Gastrocnemius medialis (tissue), 4 donors: ENCODE data around the gene FCMR. TPM values are rescaled to one million over a fixed set of nuclear protein-coding genes. Genes with fewer than 3 reads are reported as not detected.

Experiments
- ATAC-seq, 2 donors: fragments of 150-250 bp; one replicate each; pipeline ENCODE4 v1.9.1; 2016
- DNase-seq, 2 donors: peaks; one replicate each; pipeline ENCODE4 v3.0.0-alpha.2; 2019
- H3K27ac ChIP-seq, 4 donors: fragments of 200-600 bp; sonication (generic); 1 replicate in 1 of 4; 2 replicates in 3 of 4; pipeline ENCODE4 v1.5.1; 2016 to 2018; ENCODE audit warnings: mild to moderate bottlenecking in 2 of 4, moderate library complexity in 1 of 4
- H3K27me3 ChIP-seq, 3 donors: fragments of 200-600 bp; sonication (generic) in 2 of 3; 1 replicate in 1 of 3; 2 replicates in 2 of 3; pipeline versions ENCODE4 v1.5.1 to v1.6.0; 2016 to 2019; ENCODE audit warnings: mild to moderate bottlenecking in 1 of 3, moderate library complexity in 1 of 3
- H3K36me3 ChIP-seq, 2 donors: fragments of 200-600 bp; sonication (generic) in 1 of 2; one replicate each; pipeline ENCODE4 v1.5.1; 2017 to 2018
- H3K4me1 ChIP-seq, 2 donors: fragments of 200-600 bp; sonication (generic) in 1 of 2; one replicate each; pipeline ENCODE4 v1.5.1; 2016 to 2017; ENCODE audit warnings: mild to moderate bottlenecking in 2 of 2
- H3K4me3 ChIP-seq, 4 donors: fragments of 200-600 bp; sonication (generic) in 3 of 4; 1 replicate in 1 of 4; 2 replicates in 3 of 4; pipeline ENCODE4 v1.5.1; 2016 to 2019; ENCODE audit warnings: mild to moderate bottlenecking in 2 of 4
- H3K9me3 ChIP-seq, 3 donors: fragments of 200-600 bp; sonication (generic) in 2 of 3; 1 replicate in 1 of 3; 2 replicates in 2 of 3; pipeline ENCODE4 v1.5.1; 2016 to 2019
- POLR2A ChIP-seq, 2 donors: fragments of 450-650 bp; IDR thresholded peaks; one replicate each; pipeline ENCODE4 v1.6.1; 2017; ENCODE audit warnings: antibody characterized with exemption in 2 of 2, mild to moderate bottlenecking in 2 of 2, moderate library complexity in 2 of 2
- in situ Hi-C, 4 donors: fragments of 200-750 bp; cut with MboI; loops; one replicate each; pipeline versions ENCODE4 v1.15.0 to v1.8.0; 2017; ENCODE audit warnings: low sequenced_read_pairs in 4 of 4
- intact Hi-C: fragments of 100-400 bp; cut with DNase I; formaldehyde crosslinking; loops from one replicate; pipeline ENCODE4 v1.15.1; 2023; ENCODE audit warnings: low total_unique reads
- total RNA-seq, 4 donors: library from RNA; depleted of rRNA; stranded (reverse); fragments of >200 nt; gene quantifications; one replicate each; pipeline versions ENCODE4 v1.1.0 to v1.2.3, GENCODE V29; 2016
- TF ChIP-seq, protein P1 (sequence below), 5 experiments: fragments of 450-650 bp in 3 of 5; fragments of 200-600 bp in 2 of 5; sonication (generic) in 2 of 5; IDR thresholded peaks in 4 of 5; conservative IDR thresholded peaks in 1 of 5; 1 replicate in 4 of 5; 2 replicates in 1 of 5; pipeline ENCODE4 v1.5.1; 2016 to 2019; ENCODE audit warnings: antibody characterized with exemption in 5 of 5, mild to moderate bottlenecking in 3 of 5, moderate library complexity in 3 of 5

Gene FCMR
- total RNA-seq, 4 donors from 2014 or later: 2.1 to 10.2 (median 4.7) TPM

DNA sequence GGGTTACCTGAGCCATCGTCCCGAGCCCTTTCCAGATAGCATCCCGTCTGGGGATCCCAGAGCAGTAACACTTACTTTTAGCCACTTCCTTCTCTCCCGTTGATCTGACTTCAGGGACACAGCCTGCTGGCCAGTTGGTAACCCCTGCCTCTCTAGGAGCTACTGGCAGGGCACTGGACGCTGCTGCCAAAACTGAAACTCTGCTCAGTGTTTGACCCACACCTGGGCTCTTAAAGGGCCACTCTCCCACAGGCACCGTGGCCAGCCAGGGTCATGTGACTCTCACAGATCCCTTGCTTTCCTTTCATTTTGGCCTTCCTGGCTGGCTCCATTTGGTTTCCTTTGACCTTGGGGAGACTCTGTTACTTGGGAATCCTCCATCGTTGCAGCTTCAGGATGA, 24.5 kb upstream of the FCMR start, which contains the start of gene PIGR:
Gene PIGR, minus strand, starts transcription at position 206 of the 400 bp plus-strand sequence. CDS start 5,935 bp downstream, outside the sequence.
- ATAC-seq (no peak), DNase-seq (no peak)
- in situ Hi-C loops: no loop called here
- no peaks in the 10 kb centered on the region for H3K9me3 ChIP-seq
- intact Hi-C loops: no loop called here
- no peak within 1 kb of the TSS for H3K4me3 ChIP-seq
- no peaks in the 10 kb centered on the region for H3K36me3 ChIP-seq
- no peak within 1 kb of the TSS for H3K27ac ChIP-seq
- no peak for TF ChIP-seq POLR2A (IDR thresholded peaks at IDR 0.05)
- TF ChIP-seq, protein P1, sequence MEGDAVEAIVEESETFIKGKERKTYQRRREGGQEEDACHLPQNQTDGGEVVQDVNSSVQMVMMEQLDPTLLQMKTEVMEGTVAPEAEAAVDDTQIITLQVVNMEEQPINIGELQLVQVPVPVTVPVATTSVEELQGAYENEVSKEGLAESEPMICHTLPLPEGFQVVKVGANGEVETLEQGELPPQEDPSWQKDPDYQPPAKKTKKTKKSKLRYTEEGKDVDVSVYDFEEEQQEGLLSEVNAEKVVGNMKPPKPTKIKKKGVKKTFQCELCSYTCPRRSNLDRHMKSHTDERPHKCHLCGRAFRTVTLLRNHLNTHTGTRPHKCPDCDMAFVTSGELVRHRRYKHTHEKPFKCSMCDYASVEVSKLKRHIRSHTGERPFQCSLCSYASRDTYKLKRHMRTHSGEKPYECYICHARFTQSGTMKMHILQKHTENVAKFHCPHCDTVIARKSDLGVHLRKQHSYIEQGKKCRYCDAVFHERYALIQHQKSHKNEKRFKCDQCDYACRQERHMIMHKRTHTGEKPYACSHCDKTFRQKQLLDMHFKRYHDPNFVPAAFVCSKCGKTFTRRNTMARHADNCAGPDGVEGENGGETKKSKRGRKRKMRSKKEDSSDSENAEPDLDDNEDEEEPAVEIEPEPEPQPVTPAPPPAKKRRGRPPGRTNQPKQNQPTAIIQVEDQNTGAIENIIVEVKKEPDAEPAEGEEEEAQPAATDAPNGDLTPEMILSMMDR (IDR thresholded peaks at IDR 0.05 in 4 of 5, conservative IDR thresholded peaks at IDR 0.05 in 1 of 5): no peak
- H3K4me1 ChIP-seq: no peaks in the 10 kb centered on the region
- H3K27me3 ChIP-seq: peaks cover 0 to 2% (median 0%) of the 10 kb centered on the region in 3 donors

DNA sequence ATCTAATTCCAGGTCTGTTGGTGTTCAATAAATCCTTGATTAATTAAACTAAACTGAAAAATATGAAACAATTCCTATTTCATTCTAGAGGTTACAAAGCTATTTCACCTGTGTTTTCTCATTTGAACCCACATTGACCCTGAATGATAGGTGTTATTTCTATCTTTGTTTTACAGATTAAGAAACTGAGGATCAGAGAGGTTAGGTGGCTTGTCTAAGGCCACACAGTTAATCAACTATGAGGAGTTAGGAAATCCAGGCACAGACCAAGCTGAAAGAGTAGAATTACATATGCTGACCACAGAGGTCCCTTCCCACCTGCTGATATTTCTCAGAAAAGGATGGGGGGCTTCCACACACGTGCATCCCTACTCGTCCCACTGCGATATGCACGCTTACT, 24.0 kb upstream of the FCMR start:
- ATAC-seq (no peak), DNase-seq (no peak)
- H3K27ac ChIP-seq: no peak overlapping the region
- TF ChIP-seq POLR2A (IDR thresholded peaks at IDR 0.05): no peak
- TF ChIP-seq, protein P1 (IDR thresholded peaks at IDR 0.05 in 4 of 5, conservative IDR thresholded peaks at IDR 0.05 in 1 of 5): no peak
- no peaks in the 10 kb centered on the region for H3K4me1 ChIP-seq
- H3K36me3 ChIP-seq: no peaks in the 10 kb centered on the region
- intact Hi-C loops (no loop called here), in situ Hi-C loops (no loop called here)
- peaks cover 0 to 2% (median 0%) of the 10 kb centered on the region in 3 donors for H3K27me3 ChIP-seq
- no peak overlapping the region for H3K4me3 ChIP-seq
- H3K9me3 ChIP-seq: no peaks in the 10 kb centered on the region

DNA sequence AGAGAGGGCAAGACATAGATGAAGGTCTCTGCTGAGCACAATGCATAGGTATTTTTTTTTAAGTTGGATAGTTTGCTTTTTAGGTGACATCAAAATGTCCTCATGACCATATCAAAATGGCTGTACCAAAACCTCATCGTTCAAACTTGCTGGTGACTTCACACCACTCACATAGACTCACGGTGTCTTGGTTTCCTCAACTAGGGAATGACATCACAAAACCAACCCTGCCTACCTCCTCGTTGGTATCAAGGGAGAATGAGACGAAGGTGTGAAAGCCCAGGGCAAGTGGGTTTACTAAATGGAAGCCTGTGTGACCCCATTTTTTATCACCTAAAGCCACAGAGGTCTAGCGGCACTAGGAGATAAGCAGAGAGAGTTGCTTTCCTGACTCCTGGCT, 23.0 kb upstream of the FCMR start:
- no peaks in the 10 kb centered on the region for H3K9me3 ChIP-seq
- no peaks in the 10 kb centered on the region for H3K4me1 ChIP-seq
- ATAC-seq (no peak), DNase-seq (no peak)
- TF ChIP-seq, protein P1 (IDR thresholded peaks at IDR 0.05 in 4 of 5, conservative IDR thresholded peaks at IDR 0.05 in 1 of 5): no peak
- TF ChIP-seq POLR2A (IDR thresholded peaks at IDR 0.05): no peak
- in situ Hi-C loops: no loop called here
- no peak overlapping the region for H3K27ac ChIP-seq
- no peak overlapping the region for H3K4me3 ChIP-seq
- H3K27me3 ChIP-seq: peaks cover 0 to 2% (median 0%) of the 10 kb centered on the region in 3 donors
- intact Hi-C loops: no loop called here
- H3K36me3 ChIP-seq: no peaks in the 10 kb centered on the region

DNA sequence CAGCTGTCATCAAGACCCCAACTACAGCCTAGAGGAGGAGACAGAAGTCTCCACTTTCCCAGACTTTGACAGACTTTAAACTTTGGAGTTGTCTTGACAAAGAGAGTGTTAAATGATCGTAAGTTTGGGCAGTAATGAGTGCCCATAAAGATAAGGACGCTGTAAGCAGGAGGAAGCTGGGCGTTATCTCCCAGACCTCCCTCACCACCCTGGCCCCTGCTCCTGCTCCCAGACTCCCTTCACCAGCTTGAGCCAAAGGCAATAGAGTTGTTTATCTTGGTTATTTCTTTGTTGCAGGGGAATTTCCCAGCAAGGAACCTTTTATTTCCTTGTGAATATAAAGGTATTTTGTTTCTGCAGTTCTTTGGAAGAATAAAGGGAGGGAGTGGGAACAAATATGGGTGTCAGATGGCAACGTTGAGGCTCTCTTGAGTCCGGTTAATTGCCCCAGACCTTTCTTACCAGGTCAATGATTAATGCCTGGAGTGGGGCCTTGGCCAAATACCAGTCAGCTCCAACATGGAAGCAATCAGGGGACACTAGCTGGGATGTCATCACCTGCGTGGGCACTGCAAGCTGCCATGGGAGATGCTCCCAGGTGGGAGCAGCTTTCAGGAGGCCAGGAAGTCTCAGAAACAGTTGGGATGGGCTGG, 20.2 kb upstream of the FCMR start:
- Histone ChIP-seq H3K9me3 (no peaks in the 10 kb centered on the region), H3K36me3 (no peaks in the 10 kb centered on the region), H3K4me3 (no peak overlapping the region), H3K27ac (no peak overlapping the region), H3K27me3 (no peaks in the 10 kb centered on the region), H3K4me1 (no peaks in the 10 kb centered on the region)
- no peak for TF ChIP-seq POLR2A (IDR thresholded peaks at IDR 0.05)
- TF ChIP-seq, protein P1 (IDR thresholded peaks at IDR 0.05 in 4 of 5, conservative IDR thresholded peaks at IDR 0.05 in 1 of 5): no peak
- no peak for DNase-seq
- intact Hi-C loops: no loop called here
- no peak for ATAC-seq
- in situ Hi-C loops: no loop called here

DNA sequence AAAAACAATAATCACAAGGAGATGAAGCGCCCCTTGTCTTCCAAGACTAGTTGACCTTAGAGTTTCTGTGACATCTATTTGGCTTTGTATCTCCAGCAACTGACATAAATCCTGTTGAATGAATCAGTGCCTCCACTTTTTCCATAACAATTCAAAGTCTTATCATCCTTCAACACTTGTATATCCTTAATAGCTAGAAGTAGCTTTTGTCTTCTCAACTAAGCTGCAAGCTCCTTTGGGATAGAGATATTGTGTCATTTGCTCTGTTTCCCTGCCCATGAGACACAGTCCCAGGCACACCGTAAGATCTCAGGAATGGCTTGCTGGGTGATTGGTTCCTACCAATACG, 18.8 kb upstream of the FCMR start:
- Histone ChIP-seq H3K9me3 (no peaks in the 10 kb centered on the region), H3K4me1 (no peaks in the 10 kb centered on the region), H3K27ac (no peak overlapping the region), H3K4me3 (no peak overlapping the region), H3K27me3 (no peaks in the 10 kb centered on the region), H3K36me3 (no peaks in the 10 kb centered on the region)
- no peak for DNase-seq
- TF ChIP-seq, protein P1 (IDR thresholded peaks at IDR 0.05 in 4 of 5, conservative IDR thresholded peaks at IDR 0.05 in 1 of 5): no peak
- TF ChIP-seq POLR2A (IDR thresholded peaks at IDR 0.05): no peak
- intact Hi-C loops (no loop called here), in situ Hi-C loops (no loop called here)
- no peak for ATAC-seq
